ENCODE results near the gene GAS2L1.

Gene GAS2L1

DNA sequence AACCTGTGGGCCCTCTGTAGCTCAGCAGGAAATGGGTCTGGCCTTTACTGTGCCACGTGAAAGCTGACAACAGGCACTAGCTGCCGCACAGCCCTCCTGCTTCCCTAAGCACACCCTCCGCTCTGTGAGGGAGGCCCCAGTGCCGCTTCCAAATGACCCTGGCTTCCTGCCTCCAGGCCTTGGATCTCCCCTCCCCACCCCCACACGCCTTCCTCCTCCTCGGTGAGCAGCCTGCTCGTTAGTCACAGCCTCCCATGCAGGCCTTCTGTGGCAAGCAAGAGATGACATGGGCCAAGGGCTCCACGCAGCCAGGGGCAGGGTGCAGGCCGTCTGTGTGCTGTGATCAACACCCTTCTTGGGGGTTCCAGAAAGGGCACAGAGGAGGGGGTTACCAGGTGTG is 24.3 kb downstream of the GAS2L1 start:
- TF ChIP-seq, protein P1, sequence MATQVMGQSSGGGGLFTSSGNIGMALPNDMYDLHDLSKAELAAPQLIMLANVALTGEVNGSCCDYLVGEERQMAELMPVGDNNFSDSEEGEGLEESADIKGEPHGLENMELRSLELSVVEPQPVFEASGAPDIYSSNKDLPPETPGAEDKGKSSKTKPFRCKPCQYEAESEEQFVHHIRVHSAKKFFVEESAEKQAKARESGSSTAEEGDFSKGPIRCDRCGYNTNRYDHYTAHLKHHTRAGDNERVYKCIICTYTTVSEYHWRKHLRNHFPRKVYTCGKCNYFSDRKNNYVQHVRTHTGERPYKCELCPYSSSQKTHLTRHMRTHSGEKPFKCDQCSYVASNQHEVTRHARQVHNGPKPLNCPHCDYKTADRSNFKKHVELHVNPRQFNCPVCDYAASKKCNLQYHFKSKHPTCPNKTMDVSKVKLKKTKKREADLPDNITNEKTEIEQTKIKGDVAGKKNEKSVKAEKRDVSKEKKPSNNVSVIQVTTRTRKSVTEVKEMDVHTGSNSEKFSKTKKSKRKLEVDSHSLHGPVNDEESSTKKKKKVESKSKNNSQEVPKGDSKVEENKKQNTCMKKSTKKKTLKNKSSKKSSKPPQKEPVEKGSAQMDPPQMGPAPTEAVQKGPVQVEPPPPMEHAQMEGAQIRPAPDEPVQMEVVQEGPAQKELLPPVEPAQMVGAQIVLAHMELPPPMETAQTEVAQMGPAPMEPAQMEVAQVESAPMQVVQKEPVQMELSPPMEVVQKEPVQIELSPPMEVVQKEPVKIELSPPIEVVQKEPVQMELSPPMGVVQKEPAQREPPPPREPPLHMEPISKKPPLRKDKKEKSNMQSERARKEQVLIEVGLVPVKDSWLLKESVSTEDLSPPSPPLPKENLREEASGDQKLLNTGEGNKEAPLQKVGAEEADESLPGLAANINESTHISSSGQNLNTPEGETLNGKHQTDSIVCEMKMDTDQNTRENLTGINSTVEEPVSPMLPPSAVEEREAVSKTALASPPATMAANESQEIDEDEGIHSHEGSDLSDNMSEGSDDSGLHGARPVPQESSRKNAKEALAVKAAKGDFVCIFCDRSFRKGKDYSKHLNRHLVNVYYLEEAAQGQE (IDR thresholded peaks at IDR 0.05; ENCODE audit: insufficient read depth in 1 of 2, low read depth in 2 of 2, low read length in 2 of 2): no peak
- peak; percentile 87 for TF ChIP-seq FOXP2 (optimal IDR thresholded peaks at IDR 0.05; ENCODE audit: borderline replicate concordance, extremely low read depth, extremely low read length, insufficient read depth)
- TF ChIP-seq POLR2AphosphoS5 (IDR thresholded peaks at IDR 0.05; ENCODE audit: low read depth, low read length): no peak

GRCh38 chr22:29331213-29331612 is 24.8 kb downstream of the GAS2L1 start:
- TF ChIP-seq POLR2AphosphoS5 (IDR thresholded peaks at IDR 0.05; ENCODE audit: low read depth, low read length) (no peak), FOXP2 (optimal IDR thresholded peaks at IDR 0.05; ENCODE audit: borderline replicate concordance, extremely low read depth, extremely low read length, insufficient read depth) (no peak), SIN3A (IDR thresholded peaks at IDR 0.05; ENCODE audit: borderline replicate concordance, insufficient read depth, low read length) (no peak), TAF1 (IDR thresholded peaks at IDR 0.05; ENCODE audit: borderline replicate concordance, insufficient read depth, low read length) (no peak)
- TF ChIP-seq, protein P1 (IDR thresholded peaks at IDR 0.05; ENCODE audit: insufficient read depth in 1 of 2, low read depth in 2 of 2, low read length in 2 of 2): no peak

- no peak for TF ChIP-seq FOXP2 (optimal IDR thresholded peaks at IDR 0.05; ENCODE audit: borderline replicate concordance, extremely low read depth, extremely low read length, insufficient read depth)
- TF ChIP-seq, protein P1 (IDR thresholded peaks at IDR 0.05; ENCODE audit: insufficient read depth in 1 of 2, low read depth in 2 of 2, low read length in 2 of 2): no peak
Measured at GRCh38 chr22:29331658-29332300, 25.3 kb downstream of the GAS2L1 start.

GRCh38 chr22:29332886-29333496 is 26.5 kb downstream of the GAS2L1 start:
- TF ChIP-seq, protein P1 (IDR thresholded peaks at IDR 0.05; ENCODE audit: insufficient read depth in 1 of 2, low read depth in 2 of 2, low read length in 2 of 2): no peak
- TF ChIP-seq SIN3A (IDR thresholded peaks at IDR 0.05; ENCODE audit: borderline replicate concordance, insufficient read depth, low read length): no peak
- TF ChIP-seq FOXP2 (optimal IDR thresholded peaks at IDR 0.05; ENCODE audit: borderline replicate concordance, extremely low read depth, extremely low read length, insufficient read depth): no peak
- TF ChIP-seq TAF1 (IDR thresholded peaks at IDR 0.05; ENCODE audit: borderline replicate concordance, insufficient read depth, low read length): no peak
- TF ChIP-seq POLR2AphosphoS5 (IDR thresholded peaks at IDR 0.05; ENCODE audit: low read depth, low read length): no peak

DNA sequence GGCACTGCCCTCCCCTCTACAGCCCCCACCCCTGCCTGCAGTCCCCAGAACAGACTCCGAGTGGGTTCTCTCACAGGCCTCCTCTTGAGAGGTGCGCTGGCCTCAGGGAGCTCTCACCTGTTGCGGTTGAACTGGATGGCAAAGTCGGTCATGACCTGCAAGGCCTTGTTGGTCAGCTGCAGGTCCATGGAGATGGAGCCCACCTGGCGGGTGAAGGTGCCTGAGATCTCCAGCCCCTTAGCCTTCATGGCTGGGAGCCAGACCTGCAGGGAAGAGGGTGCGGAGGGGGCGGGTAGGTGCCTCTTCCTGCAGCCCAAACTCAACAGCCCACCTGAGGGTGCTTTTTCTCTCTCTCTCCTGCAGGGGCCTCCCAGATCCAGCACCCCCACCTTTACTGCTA is 27.7 kb downstream of the GAS2L1 start:
- TF ChIP-seq SIN3A (IDR thresholded peaks at IDR 0.05; ENCODE audit: borderline replicate concordance, insufficient read depth, low read length) (no peak), POLR2AphosphoS5 (IDR thresholded peaks at IDR 0.05; ENCODE audit: low read depth, low read length) (no peak), FOXP2 (optimal IDR thresholded peaks at IDR 0.05; ENCODE audit: borderline replicate concordance, extremely low read depth, extremely low read length, insufficient read depth) (no peak)
